ENCODE results near the gene TSLP. TPM values are rescaled to one million over a fixed set of nuclear protein-coding genes. Genes with fewer than 3 reads are reported as not detected.

TSLP gene
- total RNA-seq, 1 donor from 2014 or later, result not detected

- Mint-ChIP-seq H3K4me1 (ENCODE audit: low read depth) (no peaks in the 10 kb centered on the region), H3K36me3 (ENCODE audit: insufficient read depth) (peaks cover 17% of the 10 kb centered on the region), H3K4me3 (ENCODE audit: low read depth) (no peak overlapping the region), H3K27me3 (no peaks in the 10 kb centered on the region), H3K9me3 (ENCODE audit: low read depth) (no peaks in the 10 kb centered on the region), H3K27ac (no peak overlapping the region)
- no peak for TF ChIP-seq CTCF (IDR thresholded peaks at IDR 0.05; ENCODE audit: unreplicated experiment)
- no peak for DNase-seq (ENCODE audit: low spot score, unreplicated experiment)
Measured at GRCh38 chr5:111126896-111127295, 55.4 kb downstream of the TSLP start.

Other genes with a start within 250 kb of the TSLP start
- 31.5 and 31.6 TPM in 2 replicates for gene WDR36, start 20.6 kb downstream of the TSLP start, total RNA-seq
- gene CAMK4, start 152.7 kb downstream of the TSLP start, total RNA-seq, result 2.1 and 2.3 TPM in 2 replicates